Activated CD4-positive, alpha-beta T cell treated with anti-CD3 and anti-CD28 coated beads for 36 hours (primary cell): Measurements from ENCODE around the gene SGMS2. TPM values are rescaled to one million over a fixed set of nuclear protein-coding genes. Genes with fewer than 3 reads are reported as not detected.
A peak's percentile ranks its signal among the peaks of the same experiment; 100 is the strongest.
"Not testable (repeated sequence)": the region's sequence is repeated elsewhere in the genome, so short reads cannot be mapped to it uniquely, and the experiment has no call there.

Source experiments
- ATAC-seq: fragments of 200-7000 bp; cut with Tn5 transposase; one replicate; pipeline ENCODE4 v1.10.0; 2021; ENCODE audit warnings: mild to moderate bottlenecking, moderate library complexity
- CTCF ChIA-PET: fragments of 350-600 bp; sonication (Branson Sonifier 250); formaldehyde crosslinking; loops from one replicate; lab custom pipeline; 2021; ENCODE audit warnings: antibody characterized with exemption; lab: Charles Lee
- POLR2A ChIA-PET: fragments of 350-600 bp; sonication (Branson Sonifier 250); formaldehyde crosslinking; loops from one replicate; lab custom pipeline; 2021; ENCODE audit warnings: antibody characterized with exemption, inconsistent platforms; lab: Charles Lee
- DNase-seq: peaks from one replicate; pipeline ENCODE4 v3.0.0-alpha.2; 2020
- H3K27ac Mint-ChIP-seq: one replicate; pipeline ENCODE4 v1.8.0; 2021; ENCODE audit warnings: mixed read lengths
- H3K27me3 Mint-ChIP-seq: one replicate; pipeline ENCODE4 v1.8.0; 2021; ENCODE audit warnings: mixed read lengths
- H3K36me3 Mint-ChIP-seq: one replicate; pipeline ENCODE4 v1.8.0; 2021; ENCODE audit warnings: low read depth, mixed read lengths
- H3K4me1 Mint-ChIP-seq: one replicate; pipeline ENCODE4 v1.8.0; 2021; ENCODE audit warnings: mixed read lengths
- H3K4me3 Mint-ChIP-seq: one replicate; pipeline ENCODE4 v1.8.0; 2021; ENCODE audit warnings: mild to moderate bottlenecking, moderate library complexity, mixed read lengths
- H3K9me3 Mint-ChIP-seq: one replicate; pipeline ENCODE4 v1.8.0; 2021; ENCODE audit warnings: low read depth, mixed read lengths
- intact Hi-C, 2 experiments: fragments of 100-400 bp; cut with DNase I in 1 of 2; cut with micrococcal nuclease in 1 of 2; formaldehyde crosslinking; loops; one replicate each; pipeline versions ENCODE4 v1.14.2 to v1.15.1; 2022 to 2024; cut with DNase I, micrococcal nuclease
- total RNA-seq, 2 experiments: library from RNA; stranded (reverse); gene quantifications; one replicate each; pipeline ENCODE4 v1.2.3, GENCODE V29; 2021

Gene SGMS2
- total RNA-seq, 2 experiments from 2014 or later: 0.84 to 1.8 TPM

DNA sequence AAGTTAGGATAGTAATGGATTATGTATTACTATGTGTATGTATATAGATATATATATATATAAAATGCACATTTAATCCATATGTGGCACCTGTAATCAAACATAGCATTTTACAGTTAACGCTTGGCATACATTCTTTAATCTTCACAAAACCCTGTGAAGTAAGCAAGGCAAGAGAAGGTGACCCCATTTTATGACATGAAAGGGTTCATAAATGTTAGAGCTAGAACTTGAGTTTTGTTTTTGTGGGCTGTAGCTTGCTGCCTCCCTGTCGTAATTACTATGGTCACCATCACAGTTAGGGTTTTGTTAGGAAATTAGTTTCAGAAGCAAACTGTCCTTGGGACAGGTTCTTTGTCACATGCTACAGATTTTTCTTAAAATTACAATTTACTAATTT, 92.8 kb downstream of the SGMS2 start:
- intact Hi-C loops: no loop called here
- Mint-ChIP-seq H3K9me3 (peaks cover 5% of the 10 kb centered on the region), H3K27me3 (peaks cover 8% of the 10 kb centered on the region), H3K27ac (no peak overlapping the region), H3K4me3 (no peak overlapping the region), H3K4me1 (peaks cover 2% of the 10 kb centered on the region), H3K36me3 (peaks cover 3% of the 10 kb centered on the region)
- ChIA-PET POLR2A (no interaction called here), CTCF (interaction anchor here (0.7 kb wide), 1 partner anchor 171 kb away, joined by 3 read pairs; no protein-coding TSS in a partner anchor)
- DNase-seq (no peak), ATAC-seq (no peak)

DNA sequence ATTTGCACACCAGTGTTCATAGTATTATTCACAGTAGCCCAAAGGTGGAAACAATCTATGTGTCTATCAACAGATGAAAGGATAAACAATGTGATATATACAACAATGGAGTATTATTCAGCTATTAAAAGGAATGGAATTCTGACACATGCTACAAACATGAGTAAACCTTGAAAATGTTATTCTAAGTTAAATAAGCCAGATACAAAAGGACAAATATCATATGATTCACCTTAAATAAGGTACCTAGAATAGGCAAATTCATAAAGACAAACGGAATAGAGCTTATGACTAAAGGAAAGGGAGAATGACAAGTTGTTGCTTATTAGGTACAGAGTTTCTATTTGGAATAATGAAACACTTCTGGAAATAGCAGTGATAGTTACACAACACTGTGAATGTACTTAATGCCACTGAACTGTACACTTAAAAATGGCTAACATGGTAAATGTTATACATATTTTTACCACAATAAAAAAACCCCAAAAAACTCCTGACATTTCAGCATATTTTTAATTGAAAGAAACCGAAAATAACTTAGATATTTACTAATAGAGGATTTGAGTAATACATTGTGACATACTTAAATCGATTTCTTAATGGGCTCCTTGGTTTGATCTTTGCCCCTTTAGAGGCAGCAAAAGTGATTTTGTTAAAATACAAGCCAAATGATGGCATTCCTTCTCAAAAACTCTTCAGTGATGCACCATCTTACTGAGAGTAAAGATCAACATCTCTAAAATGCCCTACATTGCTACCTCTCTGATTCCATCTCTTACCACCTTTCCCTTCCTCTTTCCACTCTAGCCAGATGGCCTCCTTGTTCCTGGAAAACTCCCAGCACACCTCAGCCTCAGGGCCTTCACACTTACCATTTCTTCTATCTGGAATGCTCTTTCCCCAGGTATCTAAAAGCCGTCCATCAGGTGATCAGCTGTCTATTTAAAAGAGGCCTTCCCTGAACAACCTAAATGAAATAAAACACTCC, 98.0 kb downstream of the SGMS2 start:
- Mint-ChIP-seq H3K4me3 (no peak overlapping the region), H3K9me3 (peaks cover 5% of the 10 kb centered on the region), H3K36me3 (peaks cover 3% of the 10 kb centered on the region), H3K4me1 (no peaks in the 10 kb centered on the region), H3K27me3 (peaks cover 12% of the 10 kb centered on the region), H3K27ac (no peak overlapping the region)
- intact Hi-C loops: no loop called here
- ChIA-PET POLR2A (no interaction called here), CTCF (interaction anchor here (1.9 kb wide), 1 partner anchor 164 kb away, joined by 9 read pairs; no protein-coding TSS in a partner anchor)
- DNase-seq (no peak), ATAC-seq (no peak)

DNA sequence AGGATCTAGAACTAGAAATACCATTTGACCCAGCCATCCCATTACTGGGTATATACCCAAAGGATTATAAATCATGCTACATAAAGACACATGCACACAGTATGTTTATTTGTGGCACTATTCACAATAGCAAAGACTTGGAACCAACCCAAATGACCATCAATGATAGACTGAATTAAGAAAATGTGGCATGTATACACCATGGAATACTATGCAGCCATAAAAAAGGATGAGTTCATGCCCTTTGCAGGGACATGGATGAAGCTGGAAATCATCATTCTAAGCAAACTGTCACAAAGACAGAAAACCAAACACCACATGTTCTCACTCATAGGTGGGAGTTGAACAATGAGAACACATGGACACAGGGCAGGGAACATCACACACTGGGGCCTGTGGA, 101.0 kb downstream of the SGMS2 start:
- ATAC-seq, H3K4me1 Mint-ChIP-seq, POLR2A ChIA-PET, H3K9me3 Mint-ChIP-seq, H3K27me3 Mint-ChIP-seq, H3K36me3 Mint-ChIP-seq, DNase-seq, H3K27ac Mint-ChIP-seq, CTCF ChIA-PET, H3K4me3 Mint-ChIP-seq, intact Hi-C loops: not testable (repeated sequence)

DNA sequence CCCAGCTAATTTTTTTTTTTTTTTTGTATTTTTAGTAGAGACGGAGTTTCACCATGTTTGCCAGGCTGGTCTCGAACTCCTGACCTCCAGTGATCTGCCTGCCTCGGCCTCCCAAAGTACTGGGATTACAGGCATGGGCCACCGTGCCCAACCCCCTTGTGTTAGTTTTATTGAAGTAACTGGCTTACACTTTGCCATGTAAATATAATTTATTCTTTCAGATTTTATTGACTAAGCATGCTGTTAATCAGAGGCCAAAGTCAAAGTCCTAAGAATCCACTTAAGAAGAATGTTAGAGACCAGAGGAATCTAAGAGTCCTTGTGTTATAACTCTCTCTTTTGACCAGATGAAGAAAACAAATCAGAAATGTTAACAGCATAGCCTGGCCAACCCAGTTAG, 102.1 kb downstream of the SGMS2 start:
- H3K4me1 Mint-ChIP-seq, CTCF ChIA-PET, H3K27ac Mint-ChIP-seq, H3K27me3 Mint-ChIP-seq, DNase-seq, ATAC-seq, H3K9me3 Mint-ChIP-seq, H3K36me3 Mint-ChIP-seq, POLR2A ChIA-PET, intact Hi-C loops, H3K4me3 Mint-ChIP-seq: not testable (repeated sequence)

DNA sequence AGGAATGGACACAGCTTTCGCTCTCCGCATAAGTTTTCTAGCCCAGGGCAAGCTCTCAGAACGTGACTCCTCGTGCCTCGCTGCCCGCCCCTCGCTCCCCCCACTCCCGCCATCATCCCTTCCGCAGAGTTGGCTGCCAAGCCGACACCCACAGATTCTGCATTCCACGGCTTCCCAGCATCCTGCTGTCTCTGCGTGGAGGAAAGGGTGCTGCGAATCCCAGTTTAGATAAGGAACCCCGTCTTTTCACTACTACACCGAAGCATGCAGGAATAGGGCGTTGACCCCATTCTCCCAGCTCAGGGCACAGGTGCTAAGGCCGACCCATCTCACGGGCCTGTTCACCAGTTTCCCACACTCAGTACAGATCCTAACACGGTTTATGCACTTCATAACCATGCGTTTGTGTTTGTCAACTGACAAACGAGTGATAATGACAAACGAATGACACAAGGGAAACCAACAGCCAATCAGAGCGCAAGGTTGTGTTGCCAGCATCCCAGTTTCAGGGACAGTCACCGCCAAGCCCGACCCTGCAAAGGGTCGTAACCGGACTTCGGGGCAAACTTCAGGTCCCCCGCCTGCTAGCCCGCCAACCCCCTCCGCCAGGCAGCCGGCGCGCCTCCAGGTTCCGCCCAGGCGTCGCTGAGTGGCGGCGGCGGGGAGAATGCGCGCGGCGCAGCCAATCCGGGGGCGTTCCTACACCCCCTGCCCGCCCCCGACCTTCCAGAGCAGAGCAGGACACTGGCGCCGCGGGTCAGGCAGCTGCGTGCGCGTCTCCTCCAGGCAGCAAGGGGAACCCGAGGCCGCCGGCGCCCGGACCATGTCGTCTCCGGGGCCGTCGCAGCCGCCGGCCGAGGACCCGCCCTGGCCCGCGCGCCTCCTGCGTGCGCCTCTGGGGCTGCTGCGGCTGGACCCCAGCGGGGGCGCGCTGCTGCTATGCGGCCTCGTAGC, 106.4 kb downstream of the SGMS2 start, which contains the start of gene CYP2U1:
Gene CYP2U1 (plus strand): TSS at position 729 of the 954 bp plus-strand sequence. CDS start 95 bp downstream, at position 824.
- CTCF ChIA-PET: interaction anchor here (0.9 to 1.8 kb wide), 4 partner anchors 10 to 640 kb away, joined by 3 to 5 read pairs (median 3); no protein-coding TSS in a partner anchor

DNA sequence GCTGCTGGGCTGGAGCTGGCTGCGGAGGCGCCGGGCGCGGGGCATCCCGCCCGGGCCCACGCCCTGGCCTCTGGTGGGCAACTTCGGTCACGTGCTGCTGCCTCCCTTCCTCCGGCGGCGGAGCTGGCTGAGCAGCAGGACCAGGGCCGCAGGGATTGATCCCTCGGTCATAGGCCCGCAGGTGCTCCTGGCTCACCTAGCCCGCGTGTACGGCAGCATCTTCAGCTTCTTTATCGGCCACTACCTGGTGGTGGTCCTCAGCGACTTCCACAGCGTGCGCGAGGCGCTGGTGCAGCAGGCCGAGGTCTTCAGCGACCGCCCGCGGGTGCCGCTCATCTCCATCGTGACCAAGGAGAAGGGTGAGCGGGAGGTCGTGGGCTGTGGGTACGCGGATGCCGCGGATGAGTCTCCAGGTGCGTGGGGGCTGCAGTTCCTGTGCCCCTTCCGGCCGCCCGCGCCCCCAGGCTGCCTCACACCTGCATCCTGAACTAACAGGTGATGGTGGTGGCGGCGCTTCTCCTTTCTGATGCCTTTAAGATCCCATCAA, 107.1 kb downstream of the SGMS2 start:
- Mint-ChIP-seq H3K36me3 (peaks cover 6% of the 10 kb centered on the region), H3K4me3 (peak overlapping the region; percentile 71), H3K4me1 (peaks cover 28% of the 10 kb centered on the region), H3K9me3 (no peaks in the 10 kb centered on the region), H3K27me3 (no peaks in the 10 kb centered on the region), H3K27ac (peak overlapping the region; percentile 79)
- ChIA-PET POLR2A (interaction anchor here (0.7 kb wide), 1 partner anchor 60 kb away, joined by 3 read pairs; no protein-coding TSS in a partner anchor), CTCF (interaction anchor here (0.9 to 1.8 kb wide), 2 partner anchors 9 to 87 kb away, joined by 3 to 5 read pairs; no protein-coding TSS in a partner anchor)
- ATAC-seq: peak; percentile 11
- DNase-seq: peak; percentile 52
- intact Hi-C loops: loop anchor here (1.0 to 2.0 kb wide), 3 partner anchors 57 to 212 kb away; partner anchors contain the start of genes HADH (in 2 of the 2) and PAPSS1 (in 2 of the 2)

More for the DNA sequence above, 106.4 kb downstream of the SGMS2 start, which contains the start of gene CYP2U1:
- intact Hi-C loops: loop anchor here (1.0 to 2.0 kb wide), 3 partner anchors 58 to 211 kb away; partner anchors contain the start of genes HADH (in 2 of the 2) and PAPSS1 (in 2 of the 2)
- H3K9me3 Mint-ChIP-seq: no peaks in the 10 kb centered on the region
- DNase-seq (peak; percentile 82), ATAC-seq (peak; percentile 89)
- H3K36me3 Mint-ChIP-seq: peaks cover 5% of the 10 kb centered on the region
- POLR2A ChIA-PET: no interaction called here
- peaks cover 27% of the 10 kb centered on the region for H3K4me1 Mint-ChIP-seq
- H3K4me3 Mint-ChIP-seq: peak within 1 kb of the TSS; percentile 71
- no peaks in the 10 kb centered on the region for H3K27me3 Mint-ChIP-seq
- peak within 1 kb of the TSS; percentile 85 for H3K27ac Mint-ChIP-seq

DNA sequence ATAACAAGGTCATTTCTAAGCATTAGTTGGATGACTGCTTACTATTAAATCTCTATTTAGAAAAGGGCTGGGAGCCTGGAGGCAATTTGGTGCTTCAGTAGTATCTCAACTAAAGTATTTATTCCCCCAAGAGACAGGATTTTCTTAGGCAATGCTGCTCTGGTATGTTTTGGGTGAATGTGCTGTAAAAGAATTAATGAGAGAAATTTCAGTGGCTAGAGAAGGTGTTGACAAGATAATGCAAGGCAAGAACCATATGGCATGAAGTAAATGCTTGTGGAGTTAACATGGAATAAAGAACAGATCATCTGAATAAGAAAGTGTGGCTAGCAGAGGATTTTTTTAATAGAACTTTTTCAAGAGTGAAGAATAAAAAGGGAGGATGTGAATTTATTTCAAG, 110.5 kb downstream of the SGMS2 start:
- Mint-ChIP-seq H3K36me3 (peaks cover 12% of the 10 kb centered on the region), H3K9me3 (no peaks in the 10 kb centered on the region), H3K27ac (no peak overlapping the region), H3K4me1 (peaks cover 40% of the 10 kb centered on the region), H3K4me3 (no peak overlapping the region), H3K27me3 (no peaks in the 10 kb centered on the region)
- ATAC-seq (no peak), DNase-seq (no peak)
- intact Hi-C loops: no loop called here
- POLR2A ChIA-PET: no interaction called here
- CTCF ChIA-PET: no interaction called here

DNA sequence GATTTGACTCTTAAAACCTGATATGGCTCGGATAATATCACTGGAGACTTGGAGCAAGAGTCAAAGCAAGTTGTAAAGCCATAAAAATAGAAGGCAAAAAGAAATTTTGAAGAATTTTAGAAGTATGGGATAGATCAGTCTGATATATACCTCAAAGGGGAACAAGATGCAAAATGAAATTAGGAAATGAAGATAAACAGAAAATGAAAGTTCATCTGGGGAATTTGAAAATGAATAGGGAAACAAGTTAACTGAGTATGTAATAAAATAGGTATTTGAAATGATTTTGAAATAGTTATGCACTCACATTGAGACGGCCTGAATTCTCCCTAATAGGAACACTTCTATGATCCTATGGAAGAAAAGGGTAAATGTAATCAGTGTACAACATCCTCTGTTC, 112.3 kb downstream of the SGMS2 start:
- H3K9me3 Mint-ChIP-seq: no peaks in the 10 kb centered on the region
- DNase-seq (no peak), ATAC-seq (no peak)
- intact Hi-C loops: no loop called here
- H3K27ac Mint-ChIP-seq: no peak overlapping the region
- no peak overlapping the region for H3K4me3 Mint-ChIP-seq
- H3K27me3 Mint-ChIP-seq: no peaks in the 10 kb centered on the region
- peaks cover 32% of the 10 kb centered on the region for H3K4me1 Mint-ChIP-seq
- peaks cover 12% of the 10 kb centered on the region for H3K36me3 Mint-ChIP-seq
- CTCF ChIA-PET: no interaction called here
- POLR2A ChIA-PET: no interaction called here

DNA sequence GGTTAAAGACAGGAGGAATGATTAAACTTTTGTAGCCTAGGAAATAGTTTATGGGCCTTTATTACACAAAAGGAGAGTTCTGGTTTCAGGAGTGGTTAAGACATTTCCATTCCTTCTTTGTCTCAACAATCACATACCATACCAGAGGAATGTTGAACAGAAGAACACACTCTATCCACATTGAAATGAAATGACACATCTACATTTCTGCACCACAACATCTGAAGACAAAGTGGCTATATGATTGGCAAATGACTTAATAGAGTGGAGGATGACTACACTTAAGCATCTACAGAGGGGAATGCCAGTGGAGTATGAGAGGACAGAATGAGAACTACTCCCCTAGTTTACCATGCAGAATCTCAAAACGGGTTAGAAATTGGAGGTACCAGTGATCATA, 114.6 kb downstream of the SGMS2 start:
- Mint-ChIP-seq H3K4me3 (no peak overlapping the region), H3K36me3 (peaks cover 12% of the 10 kb centered on the region), H3K27me3 (no peaks in the 10 kb centered on the region), H3K27ac (no peak overlapping the region), H3K9me3 (no peaks in the 10 kb centered on the region), H3K4me1 (peaks cover 15% of the 10 kb centered on the region)
- intact Hi-C loops: no loop called here
- no peak for DNase-seq
- peak; percentile 88 for ATAC-seq
- CTCF ChIA-PET: no interaction called here
- POLR2A ChIA-PET: no interaction called here

DNA sequence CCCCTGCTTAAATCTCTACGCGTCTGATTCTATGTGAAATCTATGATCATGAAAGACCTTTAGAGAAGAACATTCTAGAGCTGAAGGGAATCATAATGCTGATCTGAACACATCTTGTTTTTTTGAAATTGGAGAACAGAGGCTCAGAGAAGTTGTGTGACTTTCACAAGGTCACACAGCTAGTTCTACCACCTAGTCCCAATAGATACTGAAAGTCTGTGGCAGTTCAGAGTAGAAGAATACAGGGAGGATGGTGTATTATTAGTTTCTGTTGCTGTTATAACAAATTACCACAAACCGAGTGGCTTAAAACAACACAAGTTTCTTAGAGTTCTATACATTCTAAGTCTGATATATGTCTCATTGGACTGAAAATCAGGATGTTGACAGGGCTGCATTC, 121.1 kb downstream of the SGMS2 start:
- Mint-ChIP-seq H3K9me3 (no peaks in the 10 kb centered on the region), H3K36me3 (peaks cover 21% of the 10 kb centered on the region), H3K4me3 (no peak overlapping the region), H3K27ac (no peak overlapping the region), H3K4me1 (no peaks in the 10 kb centered on the region), H3K27me3 (no peaks in the 10 kb centered on the region)
- ATAC-seq: no peak
- DNase-seq: no peak
- intact Hi-C loops: no loop called here
- CTCF ChIA-PET: no interaction called here
- POLR2A ChIA-PET: no interaction called here
